K562 (cell line): ENCODE results near the gene HK2. TPM values are rescaled to one million over a fixed set of nuclear protein-coding genes. Genes with fewer than 3 reads are reported as not detected.

Experiments
- ARID1B ChIP-seq: fragments of 450-650 bp; IDR thresholded peaks from 2 replicates; pipeline ENCODE4 v1.6.1; 2016; ENCODE audit warnings: antibody characterized with exemption, mild to moderate bottlenecking, inconsistent platforms
- ARNT ChIP-seq, 2 experiments: fragments of 450-650 bp; IDR thresholded peaks; 2 replicates each; pipeline ENCODE4 v1.6.1; 2016; ENCODE audit warnings: mild to moderate bottlenecking in 1 of 2
- BACH1 ChIP-seq: fragments of 200-800 bp; sonication (Bioruptor generic); IDR thresholded peaks from 2 replicates; pipeline ENCODE4 v1.6.1; 2016; ENCODE audit warnings: missing genetic modification characterization, missing compliant biosample characterization
- CBX1 ChIP-seq: sonication (generic); IDR thresholded peaks from 2 replicates; pipeline ENCODE4 v1.6.1; 2016; ENCODE audit warnings: antibody characterized with exemption, low read depth, mild to moderate bottlenecking
- CC2D1A ChIP-seq: fragments of 450-650 bp; IDR thresholded peaks from 2 replicates; pipeline ENCODE4 v1.6.1; 2017; ENCODE audit warnings: mild to moderate bottlenecking
- CREB3L1 ChIP-seq: fragments of 450-650 bp; IDR thresholded peaks from 2 replicates; pipeline ENCODE4 v1.6.1; 2014; ENCODE audit warnings: low read depth, mild to moderate bottlenecking, moderate library complexity, borderline replicate concordance
- EHMT2 ChIP-seq: fragments of 450-650 bp; IDR thresholded peaks from 2 replicates; pipeline ENCODE4 v1.6.1; 2018; ENCODE audit warnings: antibody characterized with exemption
- ETV1 ChIP-seq: fragments of 450-650 bp; conservative IDR thresholded peaks from 2 replicates; pipeline ENCODE4 v1.6.1; 2016; ENCODE audit warnings: missing genetic modification characterization, control low read depth, low read depth, missing compliant biosample characterization
- GATA2 ChIP-seq: sonication (generic); formaldehyde crosslinking; IDR thresholded peaks from 2 replicates; pipeline ENCODE4 v1.4.0; 2020; ENCODE audit warnings: mild to moderate bottlenecking, missing genetic modification reagents
- GTF2E2 ChIP-seq: fragments of 200-800 bp; sonication (Bioruptor generic); IDR thresholded peaks from 2 replicates; pipeline ENCODE4 v1.6.1; 2016; ENCODE audit warnings: missing genetic modification characterization, missing compliant biosample characterization
- HDAC2 ChIP-seq: fragments of 450-650 bp; IDR thresholded peaks from 2 replicates; pipeline ENCODE4 v1.6.1; 2016; ENCODE audit warnings: mild to moderate bottlenecking
- NCOA1 ChIP-seq: fragments of 450-650 bp; IDR thresholded peaks from 2 replicates; pipeline ENCODE4 v1.6.1; 2016; ENCODE audit warnings: low read depth
- NCOR1 ChIP-seq: fragments of 450-650 bp; IDR thresholded peaks from 2 replicates; pipeline ENCODE4 v1.6.1; 2016; ENCODE audit warnings: mild to moderate bottlenecking, moderate library complexity
- NFIX ChIP-seq: fragments of 250-450 bp; sonication (Bioruptor Pico); IDR thresholded peaks from 2 replicates; pipeline ENCODE4 v1.4.0; 2020; ENCODE audit warnings: low read depth, mild to moderate bottlenecking, moderate library complexity
- NONO ChIP-seq, 2 experiments: fragments of 200-400 bp in 1 of 2; fragments of 450-650 bp in 1 of 2; formaldehyde crosslinking in 1 of 2; IDR thresholded peaks; 2 replicates each; pipeline ENCODE4 v1.6.1; 2017; ENCODE audit warnings: low read depth in 2 of 2, mild to moderate bottlenecking in 2 of 2, moderate library complexity in 2 of 2, low read length in 1 of 2
- NR2C1 ChIP-seq, 2 experiments: fragments of 450-650 bp; IDR thresholded peaks; 2 replicates each; pipeline ENCODE4 v1.6.1; 2017; ENCODE audit warnings: mild to moderate bottlenecking in 2 of 2, antibody characterized with exemption in 1 of 2, inconsistent platforms in 1 of 2, missing compliant biosample characterization in 1 of 2, missing genetic modification characterization in 1 of 2
- POLR2A ChIP-seq: fragments of 450-650 bp; conservative IDR thresholded peaks from 2 replicates; pipeline ENCODE4 v1.6.1; 2016
- SOX6 ChIP-seq: fragments of 450-650 bp; IDR thresholded peaks from 2 replicates; pipeline ENCODE4 v1.6.1; 2014; ENCODE audit warnings: mild to moderate bottlenecking
- STAT5A ChIP-seq: IDR thresholded peaks from 2 replicates; pipeline ENCODE4 v1.6.1; 2012; ENCODE audit warnings: low read length, inconsistent platforms, borderline replicate concordance
- ZNF785 ChIP-seq: fragments of 250-450 bp; sonication (Bioruptor Pico); IDR thresholded peaks from 2 replicates; pipeline ENCODE4 v1.4.0; 2020; ENCODE audit warnings: mild to moderate bottlenecking
- ZNF79 ChIP-seq: fragments of 250-450 bp; sonication (Bioruptor Pico); IDR thresholded peaks from 2 replicates; pipeline ENCODE4 v1.4.0; 2020; ENCODE audit warnings: low read depth, mild to moderate bottlenecking, moderate library complexity
- polyA plus RNA-seq, 8 experiments: library from polyadenylated mRNA; depleted of rRNA in 4 of 8; stranded (reverse) in 5 of 8; unstranded in 3 of 8; fragments of >200 nt; fragmentation: Nextera tagmentation in 2 of 8; fragmentation: Illumina TruSeq in 1 of 8; extraction: Ambion mirVana in 2 of 8; extraction: Trizol in 1 of 8; gene quantifications; 2 replicates each; pipeline versions ENCODE4 v1.2.1 to v1.2.3, GENCODE V29; 2011 to 2014; ENCODE audit warnings: inconsistent platforms in 1 of 8, missing spikeins in 1 of 8
- total RNA-seq, 7 experiments: library from RNA; depleted of rRNA in 6 of 7; stranded (reverse); fragments of >200 nt in 6 of 7; fragmentation: Illumina TruSeq in 2 of 7; extraction: Trizol in 2 of 7; gene quantifications; 2 replicates each; pipeline versions ENCODE4 v1.2.1 to v1.2.3, GENCODE V29; 2011 to 2021; ENCODE audit warnings: low replicate concordance in 1 of 7
- TF ChIP-seq, protein P1 (sequence below): fragments of 450-650 bp; IDR thresholded peaks from 2 replicates; pipeline ENCODE4 v1.6.1; 2018; ENCODE audit warnings: mild to moderate bottlenecking, low read depth; ENCODE audit not compliant: partially characterized antibody
- TF ChIP-seq, protein P2 (sequence below): fragments of 250-450 bp; sonication (Bioruptor Pico); IDR thresholded peaks from 2 replicates; pipeline ENCODE4 v1.5.0; 2021
- TF ChIP-seq, protein P3 (sequence below): sonication (generic); formaldehyde crosslinking; IDR thresholded peaks from 2 replicates; pipeline ENCODE4 v1.8.0; 2022; ENCODE audit warnings: mild to moderate bottlenecking, missing genetic modification reagents
- TF ChIP-seq, protein P4 (sequence below): fragments of 250-450 bp; sonication (Bioruptor Pico); IDR thresholded peaks from 2 replicates; pipeline ENCODE4 v1.5.0; 2020; ENCODE audit warnings: mild to moderate bottlenecking

HK2 gene
- total and polyA plus RNA-seq, 9 of the 15 experiments (the other 6 are each of a cell fraction or from before 2014, with no cell fraction given): 4.7 to 56.0 (median 19.9) TPM

- TF ChIP-seq, protein P1, sequence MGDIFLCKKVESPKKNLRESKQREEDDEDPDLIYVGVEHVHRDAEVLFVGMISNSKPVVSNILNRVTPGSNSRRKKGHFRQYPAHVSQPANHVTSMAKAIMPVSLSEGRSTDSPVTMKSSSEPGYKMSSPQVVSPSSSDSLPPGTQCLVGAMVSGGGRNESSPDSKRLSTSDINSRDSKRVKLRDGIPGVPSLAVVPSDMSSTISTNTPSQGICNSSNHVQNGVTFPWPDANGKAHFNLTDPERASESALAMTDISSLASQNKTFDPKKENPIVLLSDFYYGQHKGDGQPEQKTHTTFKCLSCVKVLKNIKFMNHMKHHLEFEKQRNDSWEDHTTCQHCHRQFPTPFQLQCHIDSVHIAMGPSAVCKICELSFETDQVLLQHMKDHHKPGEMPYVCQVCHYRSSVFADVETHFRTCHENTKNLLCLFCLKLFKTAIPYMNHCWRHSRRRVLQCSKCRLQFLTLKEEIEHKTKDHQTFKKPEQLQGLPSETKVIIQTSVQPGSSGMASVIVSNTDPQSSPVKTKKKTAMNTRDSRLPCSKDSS: no peak
- TF ChIP-seq ZNF79 (CRISPR knock-in tag) (no peak), STAT5A (no peak), ETV1 (tag) (no peak; the same call in 1 of the 2 replicates), EHMT2 (peak; percentile 68), ZNF785 (CRISPR knock-in tag) (no peak), GATA2 (CRISPR knock-in tag) (peak; percentile 60), SOX6 (0 out of 2 replicates have a peak, but pooled peaks have one; percentile 37), HDAC2 (peak; percentile 49; the same call in 1 of the 2 replicates), BACH1 (tag) (no peak), NONO (IDR thresholded peaks at IDR 0.05; ENCODE audit: low read depth in 2 of 2, low read length in 1 of 2) (no peak), CREB3L1 (peak; percentile 26; the same call in 1 of the 2 replicates), GTF2E2 (no peak), ARNT (IDR thresholded peaks at IDR 0.05) (no peak), NFIX (CRISPR knock-in tag) (no peak), NR2C1 (IDR thresholded peaks at IDR 0.05) (no peak), NR2C1 (tag; IDR thresholded peaks at IDR 0.05) (no peak), NCOA1 (no peak; the same call in 1 of the 2 replicates), POLR2A (no peak), CC2D1A (no peak), NCOR1 (no peak), ARID1B (peak; percentile 77), CBX1 (no peak)
- TF ChIP-seq, protein P2, sequence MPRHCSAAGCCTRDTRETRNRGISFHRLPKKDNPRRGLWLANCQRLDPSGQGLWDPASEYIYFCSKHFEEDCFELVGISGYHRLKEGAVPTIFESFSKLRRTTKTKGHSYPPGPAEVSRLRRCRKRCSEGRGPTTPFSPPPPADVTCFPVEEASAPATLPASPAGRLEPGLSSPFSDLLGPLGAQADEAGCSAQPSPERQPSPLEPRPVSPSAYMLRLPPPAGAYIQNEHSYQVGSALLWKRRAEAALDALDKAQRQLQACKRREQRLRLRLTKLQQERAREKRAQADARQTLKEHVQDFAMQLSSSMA: no peak
- TF ChIP-seq, protein P3, sequence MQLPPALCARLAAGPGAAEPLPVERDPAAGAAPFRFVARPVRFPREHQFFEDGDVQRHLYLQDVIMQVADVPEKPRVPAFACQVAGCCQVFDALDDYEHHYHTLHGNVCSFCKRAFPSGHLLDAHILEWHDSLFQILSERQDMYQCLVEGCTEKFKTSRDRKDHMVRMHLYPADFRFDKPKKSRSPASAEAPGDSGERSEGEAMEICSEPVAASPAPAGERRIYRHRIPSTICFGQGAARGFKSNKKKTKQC: no peak
- TF ChIP-seq, protein P4, sequence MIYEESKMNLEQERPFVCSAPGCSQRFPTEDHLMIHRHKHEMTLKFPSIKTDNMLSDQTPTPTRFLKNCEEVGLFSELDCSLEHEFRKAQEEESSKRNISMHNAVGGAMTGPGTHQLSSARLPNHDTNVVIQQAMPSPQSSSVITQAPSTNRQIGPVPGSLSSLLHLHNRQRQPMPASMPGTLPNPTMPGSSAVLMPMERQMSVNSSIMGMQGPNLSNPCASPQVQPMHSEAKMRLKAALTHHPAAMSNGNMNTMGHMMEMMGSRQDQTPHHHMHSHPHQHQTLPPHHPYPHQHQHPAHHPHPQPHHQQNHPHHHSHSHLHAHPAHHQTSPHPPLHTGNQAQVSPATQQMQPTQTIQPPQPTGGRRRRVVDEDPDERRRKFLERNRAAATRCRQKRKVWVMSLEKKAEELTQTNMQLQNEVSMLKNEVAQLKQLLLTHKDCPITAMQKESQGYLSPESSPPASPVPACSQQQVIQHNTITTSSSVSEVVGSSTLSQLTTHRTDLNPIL: no peak
Measured at GRCh38 chr2:74831693-74832530, 2.0 kb upstream of the HK2 start (continued).
